Measurements from ENCODE around the gene TAC4.
"Not testable (repeated sequence)": the region's sequence is repeated elsewhere in the genome, so short reads cannot be mapped to it uniquely, and the experiment has no call there.

TAC4 gene

GRCh38 chr17:49830605-49831004 is 17.3 kb downstream of the TAC4 start:
- Histone ChIP-seq H3K27me3 (ENCODE audit: control insufficient read depth, low read length) (no peaks in the 10 kb centered on the region), H3F3A (ENCODE audit: control insufficient read depth, insufficient read depth) (no peaks in the 10 kb centered on the region; the same call in 1 of the 2 replicates), H3K36me3 (ENCODE audit: control insufficient read depth, low read length) (peaks cover 55% of the 10 kb centered on the region), H3K4me2 (ENCODE audit: low read length) (no peak overlapping the region), H3K9me3 (ENCODE audit: control insufficient read depth, insufficient read depth, low read length) (no peaks in the 10 kb centered on the region), H3K79me2 (ENCODE audit: control insufficient read depth, low read length) (no peaks in the 10 kb centered on the region), H3K4me3 (ENCODE audit: low read length) (no peak overlapping the region), H3K27ac (ENCODE audit: low read depth, low read length) (no peak overlapping the region), H3K4me1 (ENCODE audit: control insufficient read depth, low read length) (peaks cover 2% of the 10 kb centered on the region), H3K9me2 (replicated peaks; ENCODE audit: control insufficient read depth, low read length) (no peaks in the 10 kb centered on the region), H4K20me1 (ENCODE audit: control insufficient read depth, insufficient read depth, low read depth, low read length) (no peaks in the 10 kb centered on the region)
- no peak for TF ChIP-seq EZH2phosphoT487 (IDR thresholded peaks at IDR 0.05; ENCODE audit: borderline replicate concordance, low read length)

DNA sequence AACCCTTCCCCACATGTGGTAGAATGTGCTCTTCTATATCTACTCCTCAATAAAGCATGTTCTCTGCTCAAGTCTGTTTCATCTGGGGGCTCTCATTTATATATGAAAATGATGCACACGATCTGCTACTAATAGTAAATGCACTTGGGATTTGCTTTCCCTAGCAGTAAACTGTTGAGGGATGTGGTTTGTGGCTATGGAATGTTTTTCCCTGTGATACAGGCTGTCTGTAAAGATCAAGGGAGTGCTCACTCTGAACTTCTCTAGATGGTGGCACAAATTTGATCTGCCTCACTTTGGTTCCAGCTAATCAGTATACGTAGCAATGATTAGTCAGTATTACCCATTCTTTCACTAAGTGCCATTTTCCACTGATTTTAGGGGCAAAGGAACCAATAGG is 18.8 kb downstream of the TAC4 start:
- no peaks in the 10 kb centered on the region; the same call in 1 of the 2 replicates for H3F3A ChIP-seq (ENCODE audit: control insufficient read depth, insufficient read depth)
- no peaks in the 10 kb centered on the region for H3K27me3 ChIP-seq (ENCODE audit: control insufficient read depth, low read length)
- H3K36me3 ChIP-seq (ENCODE audit: control insufficient read depth, low read length) = peaks cover 71% of the 10 kb centered on the region
- H3K27ac ChIP-seq (ENCODE audit: low read depth, low read length) = no peak overlapping the region
- no peaks in the 10 kb centered on the region for H3K79me2 ChIP-seq (ENCODE audit: control insufficient read depth, low read length)
- H3K4me1 ChIP-seq (ENCODE audit: control insufficient read depth, low read length) = no peaks in the 10 kb centered on the region
- H3K9me2 ChIP-seq (replicated peaks; ENCODE audit: control insufficient read depth, low read length) = no peaks in the 10 kb centered on the region
- no peaks in the 10 kb centered on the region for H4K20me1 ChIP-seq (ENCODE audit: control insufficient read depth, insufficient read depth, low read depth, low read length)
- no peak for TF ChIP-seq EZH2phosphoT487 (IDR thresholded peaks at IDR 0.05; ENCODE audit: borderline replicate concordance, low read length)
- TF ChIP-seq CTCF (IDR thresholded peaks at IDR 0.05; ENCODE audit: low read depth, low read length, poor library complexity, severe bottlenecking) = no peak
- H3K4me3 ChIP-seq (ENCODE audit: low read length) = no peak overlapping the region
- H3K4me2 ChIP-seq (ENCODE audit: low read length) = no peak overlapping the region
- H3K9me3 ChIP-seq (ENCODE audit: control insufficient read depth, insufficient read depth, low read length) = no peaks in the 10 kb centered on the region

- not testable (repeated sequence) for H3K9me3 ChIP-seq (ENCODE audit: control insufficient read depth, insufficient read depth, low read length); H3K9me2 ChIP-seq (replicated peaks; ENCODE audit: control insufficient read depth, low read length); H3K4me1 ChIP-seq (ENCODE audit: control insufficient read depth, low read length); H3K27me3 ChIP-seq (ENCODE audit: control insufficient read depth, low read length); H3K79me2 ChIP-seq (ENCODE audit: control insufficient read depth, low read length); H3K27ac ChIP-seq (ENCODE audit: low read depth, low read length); H4K20me1 ChIP-seq (ENCODE audit: control insufficient read depth, insufficient read depth, low read depth, low read length); H3F3A ChIP-seq (ENCODE audit: control insufficient read depth, insufficient read depth); H3K4me2 ChIP-seq (ENCODE audit: low read length); H3K4me3 ChIP-seq (ENCODE audit: low read length)
- H3K36me3 ChIP-seq (ENCODE audit: control insufficient read depth, low read length) = peaks cover 74% of the 10 kb centered on the region
These were observed 19.5 kb downstream of the TAC4 start for GRCh38 chr17:49828325-49828724.

DNA sequence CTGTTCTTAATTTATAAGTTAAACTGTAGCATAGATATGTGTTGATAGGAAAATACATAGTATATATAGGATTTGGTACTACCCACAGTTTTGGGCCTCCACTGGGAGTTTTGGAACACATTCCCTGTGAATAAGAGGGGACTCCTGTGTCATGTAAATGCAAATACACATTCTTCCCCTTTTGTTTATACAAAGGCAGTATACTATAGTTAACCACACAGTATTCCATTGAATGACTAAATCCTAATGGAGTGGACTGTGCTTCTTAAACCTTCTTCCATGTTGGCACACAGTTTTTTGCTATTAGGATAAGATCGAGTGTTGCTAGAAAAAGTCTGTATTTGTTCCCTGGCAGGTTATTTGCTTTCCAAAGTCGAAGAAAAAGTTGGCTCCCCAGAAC is 22.2 kb downstream of the TAC4 start:
- Histone ChIP-seq H3K36me3 (ENCODE audit: control insufficient read depth, low read length) (peaks cover 93% of the 10 kb centered on the region), H3K4me3 (ENCODE audit: low read length) (no peak overlapping the region), H4K20me1 (ENCODE audit: control insufficient read depth, insufficient read depth, low read depth, low read length) (no peaks in the 10 kb centered on the region)

More for the DNA sequence above, 22.2 kb downstream of the TAC4 start:
- Histone ChIP-seq H3K4me2 (ENCODE audit: low read length) (no peak overlapping the region), H3K9me2 (replicated peaks; ENCODE audit: control insufficient read depth, low read length) (no peaks in the 10 kb centered on the region), H3F3A (ENCODE audit: control insufficient read depth, insufficient read depth) (no peaks in the 10 kb centered on the region; the same call in 1 of the 2 replicates), H3K9me3 (ENCODE audit: control insufficient read depth, insufficient read depth, low read length) (no peaks in the 10 kb centered on the region), H3K27me3 (ENCODE audit: control insufficient read depth, low read length) (no peaks in the 10 kb centered on the region), H3K27ac (ENCODE audit: low read depth, low read length) (no peak overlapping the region), H3K4me1 (ENCODE audit: control insufficient read depth, low read length) (no peaks in the 10 kb centered on the region), H3K79me2 (ENCODE audit: control insufficient read depth, low read length) (no peaks in the 10 kb centered on the region)
- TF ChIP-seq CTCF (IDR thresholded peaks at IDR 0.05; ENCODE audit: low read depth, low read length, poor library complexity, severe bottlenecking) (no peak), EZH2phosphoT487 (IDR thresholded peaks at IDR 0.05; ENCODE audit: borderline replicate concordance, low read length) (no peak)
